ENCODE results near the gene CBY2. TPM values are rescaled to one million over a fixed set of nuclear protein-coding genes. Genes with fewer than 3 reads are reported as not detected.

CBY2 gene
- total RNA-seq, 4 donors from 2014 or later = not detected

GRCh38 chr13:45711951-45712350 is 9.8 kb downstream of the CBY2 start:
- no peak for TF ChIP-seq POLR2A (IDR thresholded peaks at IDR 0.05)
- no peak for TF ChIP-seq CTCF (IDR thresholded peaks at IDR 0.05)
- no peak overlapping the region for H3K27ac ChIP-seq
- no peak for DNase-seq
- no peaks in the 10 kb centered on the region for H3K9me3 ChIP-seq
- no peaks in the 10 kb centered on the region for H3K4me1 ChIP-seq
- no peaks in the 10 kb centered on the region for H3K27me3 ChIP-seq
- H3K36me3 ChIP-seq = no peaks in the 10 kb centered on the region
- no peak overlapping the region for H3K4me3 ChIP-seq
- intact Hi-C loops (cut with DNase I; ENCODE audit: low total_unique reads) = no loop called here

GRCh38 chr13:45713106-45713690 is 11.1 kb downstream of the CBY2 start:
- Histone ChIP-seq H3K27me3 (no peaks in the 10 kb centered on the region), H3K4me1 (no peaks in the 10 kb centered on the region), H3K9me3 (no peaks in the 10 kb centered on the region), H3K27ac (no peak overlapping the region), H3K36me3 (no peaks in the 10 kb centered on the region), H3K4me3 (no peak overlapping the region)
- TF ChIP-seq CTCF (IDR thresholded peaks at IDR 0.05) = no peak
- TF ChIP-seq POLR2A (IDR thresholded peaks at IDR 0.05) = no peak
- DNase-seq = no peak
- intact Hi-C loops (cut with DNase I; ENCODE audit: low total_unique reads) = no loop called here

- intact Hi-C loops (cut with DNase I; ENCODE audit: low total_unique reads) = no loop called here
Measured at GRCh38 chr13:45713721-45714120, 11.6 kb downstream of the CBY2 start.

GRCh38 chr13:45714170-45714569 is 12.1 kb downstream of the CBY2 start:
- H3K36me3 ChIP-seq = no peaks in the 10 kb centered on the region
- no peak overlapping the region for H3K4me3 ChIP-seq
- H3K9me3 ChIP-seq = no peaks in the 10 kb centered on the region
- no peak for DNase-seq
- TF ChIP-seq POLR2A (IDR thresholded peaks at IDR 0.05) = no peak
- no peak for TF ChIP-seq CTCF (IDR thresholded peaks at IDR 0.05)
- no peaks in the 10 kb centered on the region for H3K4me1 ChIP-seq
- no peaks in the 10 kb centered on the region for H3K27me3 ChIP-seq
- intact Hi-C loops (cut with DNase I; ENCODE audit: low total_unique reads) = no loop called here
- H3K27ac ChIP-seq = no peak overlapping the region

More at GRCh38 chr13:45713721-45714120, 11.6 kb downstream of the CBY2 start:
- no peak overlapping the region for H3K27ac ChIP-seq
- H3K9me3 ChIP-seq = no peaks in the 10 kb centered on the region
- no peak for DNase-seq
- no peaks in the 10 kb centered on the region for H3K4me1 ChIP-seq
- TF ChIP-seq POLR2A (IDR thresholded peaks at IDR 0.05) (no peak), CTCF (IDR thresholded peaks at IDR 0.05) (no peak)
- H3K36me3 ChIP-seq = no peaks in the 10 kb centered on the region
- H3K27me3 ChIP-seq = no peaks in the 10 kb centered on the region
- no peak overlapping the region for H3K4me3 ChIP-seq

- H3K27me3 ChIP-seq = no peaks in the 10 kb centered on the region
- H3K4me3 ChIP-seq = no peak overlapping the region
- intact Hi-C loops (cut with DNase I; ENCODE audit: low total_unique reads) = no loop called here
- no peaks in the 10 kb centered on the region for H3K4me1 ChIP-seq
- TF ChIP-seq POLR2A (IDR thresholded peaks at IDR 0.05) = no peak
- no peak for TF ChIP-seq CTCF (IDR thresholded peaks at IDR 0.05)
- no peak overlapping the region for H3K27ac ChIP-seq
- DNase-seq = no peak
- no peaks in the 10 kb centered on the region for H3K36me3 ChIP-seq
- no peaks in the 10 kb centered on the region for H3K9me3 ChIP-seq
Measured at GRCh38 chr13:45715351-45715750, 13.2 kb downstream of the CBY2 start.
